Measurements from ENCODE around the gene MOV10L1.

Gene MOV10L1

GRCh38 chr22:50171965-50172421 lies 82.2 kb downstream of the MOV10L1 start:
- no peaks in the 10 kb centered on the region for H3K9me3 ChIP-seq (ENCODE audit: control insufficient read depth, insufficient read depth, low read length)
- H3K4me1 ChIP-seq (ENCODE audit: control insufficient read depth, insufficient read depth, low read length) = no peaks in the 10 kb centered on the region
- peaks cover 2% of the 10 kb centered on the region for H3K36me3 ChIP-seq (ENCODE audit: control insufficient read depth, insufficient read depth, low read length)
- no peak overlapping the region for H3K4me3 ChIP-seq (ENCODE audit: low read depth, low read length)
- no peak overlapping the region for H3K9ac ChIP-seq (ENCODE audit: low read depth, low read length)
- peaks cover 11% of the 10 kb centered on the region for H3K27me3 ChIP-seq (ENCODE audit: control insufficient read depth, insufficient read depth, low read length)

- Histone ChIP-seq H3K9me3 (ENCODE audit: control insufficient read depth, insufficient read depth, low read length) (no peaks in the 10 kb centered on the region), H3K27me3 (ENCODE audit: control insufficient read depth, insufficient read depth, low read length) (peaks cover 9% of the 10 kb centered on the region), H3K4me1 (ENCODE audit: control insufficient read depth, insufficient read depth, low read length) (no peaks in the 10 kb centered on the region), H3K4me3 (ENCODE audit: low read depth, low read length) (no peak overlapping the region), H3K36me3 (ENCODE audit: control insufficient read depth, insufficient read depth, low read length) (peaks cover 2% of the 10 kb centered on the region), H3K9ac (ENCODE audit: low read depth, low read length) (no peak overlapping the region)
Measured at GRCh38 chr22:50173311-50173982, 83.6 kb downstream of the MOV10L1 start.

- Histone ChIP-seq H3K4me3 (ENCODE audit: low read depth, low read length) (no peak overlapping the region), H3K4me1 (ENCODE audit: control insufficient read depth, insufficient read depth, low read length) (no peaks in the 10 kb centered on the region), H3K9me3 (ENCODE audit: control insufficient read depth, insufficient read depth, low read length) (no peaks in the 10 kb centered on the region), H3K36me3 (ENCODE audit: control insufficient read depth, insufficient read depth, low read length) (peaks cover 2% of the 10 kb centered on the region), H3K9ac (ENCODE audit: low read depth, low read length) (no peak overlapping the region), H3K27me3 (ENCODE audit: control insufficient read depth, insufficient read depth, low read length) (peaks cover 5% of the 10 kb centered on the region)
Measured at GRCh38 chr22:50173983-50174355, 84.2 kb downstream of the MOV10L1 start.

GRCh38 chr22:50174382-50175190 lies 84.8 kb downstream of the MOV10L1 start:
- H3K9ac ChIP-seq (ENCODE audit: low read depth, low read length) = no peak overlapping the region
- peaks cover 6% of the 10 kb centered on the region for H3K36me3 ChIP-seq (ENCODE audit: control insufficient read depth, insufficient read depth, low read length)
- no peaks in the 10 kb centered on the region for H3K9me3 ChIP-seq (ENCODE audit: control insufficient read depth, insufficient read depth, low read length)
- peaks cover 2% of the 10 kb centered on the region for H3K27me3 ChIP-seq (ENCODE audit: control insufficient read depth, insufficient read depth, low read length)
- H3K4me1 ChIP-seq (ENCODE audit: control insufficient read depth, insufficient read depth, low read length) = no peaks in the 10 kb centered on the region
- H3K4me3 ChIP-seq (ENCODE audit: low read depth, low read length) = no peak overlapping the region

GRCh38 chr22:50175191-50175461 lies 85.3 kb downstream of the MOV10L1 start:
- Histone ChIP-seq H3K4me1 (ENCODE audit: control insufficient read depth, insufficient read depth, low read length) (no peaks in the 10 kb centered on the region), H3K4me3 (ENCODE audit: low read depth, low read length) (no peak overlapping the region), H3K27me3 (ENCODE audit: control insufficient read depth, insufficient read depth, low read length) (peaks cover 2% of the 10 kb centered on the region)

GRCh38 chr22:50175921-50176849 lies 86.4 kb downstream of the MOV10L1 start:
- H3K4me1 ChIP-seq (ENCODE audit: control insufficient read depth, insufficient read depth, low read length) = no peaks in the 10 kb centered on the region
- no peaks in the 10 kb centered on the region for H3K9me3 ChIP-seq (ENCODE audit: control insufficient read depth, insufficient read depth, low read length)
- peaks cover 2% of the 10 kb centered on the region for H3K27me3 ChIP-seq (ENCODE audit: control insufficient read depth, insufficient read depth, low read length)
- no peak overlapping the region for H3K4me3 ChIP-seq (ENCODE audit: low read depth, low read length)
- H3K9ac ChIP-seq (ENCODE audit: low read depth, low read length) = no peak overlapping the region
- peaks cover 6% of the 10 kb centered on the region for H3K36me3 ChIP-seq (ENCODE audit: control insufficient read depth, insufficient read depth, low read length)

More at GRCh38 chr22:50175191-50175461, 85.3 kb downstream of the MOV10L1 start:
- H3K9me3 ChIP-seq (ENCODE audit: control insufficient read depth, insufficient read depth, low read length) = no peaks in the 10 kb centered on the region
- no peak overlapping the region for H3K9ac ChIP-seq (ENCODE audit: low read depth, low read length)
- H3K36me3 ChIP-seq (ENCODE audit: control insufficient read depth, insufficient read depth, low read length) = peaks cover 6% of the 10 kb centered on the region

- H3K4me3 ChIP-seq (ENCODE audit: low read depth, low read length) = no peak overlapping the region
- H3K27me3 ChIP-seq (ENCODE audit: control insufficient read depth, insufficient read depth, low read length) = no peaks in the 10 kb centered on the region
- H3K4me1 ChIP-seq (ENCODE audit: control insufficient read depth, insufficient read depth, low read length) = no peaks in the 10 kb centered on the region
- no peaks in the 10 kb centered on the region for H3K9me3 ChIP-seq (ENCODE audit: control insufficient read depth, insufficient read depth, low read length)
- peaks cover 6% of the 10 kb centered on the region for H3K36me3 ChIP-seq (ENCODE audit: control insufficient read depth, insufficient read depth, low read length)
- H3K9ac ChIP-seq (ENCODE audit: low read depth, low read length) = no peak overlapping the region
Measured at GRCh38 chr22:50176850-50177536, 87.2 kb downstream of the MOV10L1 start.

- peaks cover 6% of the 10 kb centered on the region for H3K36me3 ChIP-seq (ENCODE audit: control insufficient read depth, insufficient read depth, low read length)
- H3K4me1 ChIP-seq (ENCODE audit: control insufficient read depth, insufficient read depth, low read length) = no peaks in the 10 kb centered on the region
- no peaks in the 10 kb centered on the region for H3K9me3 ChIP-seq (ENCODE audit: control insufficient read depth, insufficient read depth, low read length)
- no peak overlapping the region for H3K9ac ChIP-seq (ENCODE audit: low read depth, low read length)
- no peak overlapping the region for H3K4me3 ChIP-seq (ENCODE audit: low read depth, low read length)
- H3K27me3 ChIP-seq (ENCODE audit: control insufficient read depth, insufficient read depth, low read length) = no peaks in the 10 kb centered on the region
Measured at GRCh38 chr22:50177537-50178470, 88.0 kb downstream of the MOV10L1 start.

- Histone ChIP-seq H3K27me3 (ENCODE audit: control insufficient read depth, insufficient read depth, low read length) (no peaks in the 10 kb centered on the region), H3K4me1 (ENCODE audit: control insufficient read depth, insufficient read depth, low read length) (no peaks in the 10 kb centered on the region), H3K9ac (ENCODE audit: low read depth, low read length) (no peak overlapping the region), H3K36me3 (ENCODE audit: control insufficient read depth, insufficient read depth, low read length) (peaks cover 6% of the 10 kb centered on the region), H3K9me3 (ENCODE audit: control insufficient read depth, insufficient read depth, low read length) (no peaks in the 10 kb centered on the region), H3K4me3 (ENCODE audit: low read depth, low read length) (no peak overlapping the region)
Measured at GRCh38 chr22:50178471-50178864, 88.7 kb downstream of the MOV10L1 start.

GRCh38 chr22:50178871-50179869 lies 89.4 kb downstream of the MOV10L1 start:
- Histone ChIP-seq H3K4me3 (ENCODE audit: low read depth, low read length) (no peak overlapping the region), H3K27me3 (ENCODE audit: control insufficient read depth, insufficient read depth, low read length) (no peaks in the 10 kb centered on the region), H3K36me3 (ENCODE audit: control insufficient read depth, insufficient read depth, low read length) (peaks cover 6% of the 10 kb centered on the region), H3K9ac (ENCODE audit: low read depth, low read length) (no peak overlapping the region), H3K4me1 (ENCODE audit: control insufficient read depth, insufficient read depth, low read length) (no peaks in the 10 kb centered on the region), H3K9me3 (ENCODE audit: control insufficient read depth, insufficient read depth, low read length) (no peaks in the 10 kb centered on the region)
